GM19467 (cell line): ENCODE measurements around the gene ITGA4.

Experiments
- ATAC-seq: cut with Tn5 transposase; IDR thresholded peaks from one replicate; pipeline ENCODE4 v1.9.1; 2021; ENCODE audit warnings: mild to moderate bottlenecking, moderate library complexity; ENCODE audit not compliant: unreplicated experiment

The ITGA4 gene

GRCh38 chr2:181570833-181571661 is 113.9 kb downstream of the ITGA4 start:
- ATAC-seq, result no peak

DNA sequence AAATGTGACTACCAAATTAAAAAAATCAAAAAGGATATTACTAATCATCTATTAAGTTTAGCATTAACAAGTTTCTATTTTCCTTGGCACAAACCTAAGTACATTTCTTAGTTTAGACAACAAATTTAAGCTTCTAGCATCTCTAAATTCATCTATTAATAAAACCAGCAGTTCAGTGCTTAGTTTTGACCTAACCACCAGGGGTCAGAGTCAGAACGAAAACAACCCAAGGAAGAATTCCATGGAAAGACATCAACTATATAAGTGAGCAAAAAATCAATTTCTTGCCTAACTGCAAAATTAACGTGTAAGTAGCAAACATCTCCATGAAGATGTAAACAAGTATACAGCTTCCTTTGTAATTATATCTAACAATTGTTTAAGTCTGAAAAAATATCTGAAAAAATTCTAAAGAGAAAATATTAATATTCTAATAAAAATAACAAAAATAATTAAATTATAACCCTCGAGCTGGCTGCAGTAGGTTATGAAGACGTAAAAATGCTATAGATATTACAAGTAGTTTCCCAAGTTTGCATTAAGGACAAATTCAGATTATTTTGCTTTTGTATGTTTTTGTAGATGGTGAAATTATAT is 116.1 kb downstream of the ITGA4 start:
- no peak for ATAC-seq

- no peak for ATAC-seq
Observed at GRCh38 chr2:181574321-181574720, 117.1 kb downstream of the ITGA4 start.

DNA sequence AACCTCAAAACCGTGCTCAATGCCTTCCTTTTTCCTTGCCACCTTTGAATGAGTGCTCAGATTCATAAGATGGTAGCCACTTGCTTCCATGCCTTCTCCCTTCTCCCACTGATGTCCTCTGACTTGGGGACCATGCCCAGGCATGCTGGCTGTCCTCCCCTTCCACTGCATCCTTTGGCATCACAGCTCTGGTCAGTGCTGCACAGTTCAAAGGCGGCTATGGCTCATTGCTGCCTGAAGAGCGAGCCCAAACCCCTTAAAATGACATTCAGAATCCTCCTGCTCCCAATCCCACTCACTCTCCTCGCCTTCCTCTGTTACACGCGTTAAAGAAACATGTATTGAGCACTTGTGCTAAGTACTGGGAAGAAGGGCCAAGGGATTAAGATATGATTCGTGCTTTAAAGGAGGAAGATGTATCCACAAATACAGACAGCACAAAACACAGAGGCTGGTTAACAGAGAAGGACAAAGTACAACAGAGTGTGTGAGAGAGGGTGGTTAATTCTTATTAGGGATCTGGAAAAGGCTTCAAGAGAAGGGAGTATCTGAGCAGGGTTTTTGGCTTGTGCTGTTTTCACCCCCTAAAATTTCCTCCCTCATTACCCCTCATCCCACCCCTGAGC is 118.0 kb downstream of the ITGA4 start:
- no peak for ATAC-seq

DNA sequence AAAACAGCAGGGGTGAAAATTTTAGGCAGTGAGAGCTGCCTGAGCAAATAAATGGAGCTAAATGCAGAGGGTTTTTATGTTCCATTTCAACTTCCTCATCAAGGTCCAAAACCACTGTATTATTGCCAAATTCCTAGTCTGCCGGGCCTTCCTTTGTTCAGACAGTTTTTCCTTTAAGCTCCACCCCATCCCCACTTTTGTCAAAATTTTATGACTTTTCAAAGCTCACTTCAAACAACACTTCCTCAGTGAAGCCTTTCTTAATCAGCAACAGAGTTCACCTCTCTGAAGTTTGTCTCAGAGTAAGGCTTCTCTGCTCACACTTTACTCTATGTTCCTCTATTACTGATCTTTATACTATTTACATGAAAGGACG is 118.5 kb downstream of the ITGA4 start:
- no peak for ATAC-seq

DNA sequence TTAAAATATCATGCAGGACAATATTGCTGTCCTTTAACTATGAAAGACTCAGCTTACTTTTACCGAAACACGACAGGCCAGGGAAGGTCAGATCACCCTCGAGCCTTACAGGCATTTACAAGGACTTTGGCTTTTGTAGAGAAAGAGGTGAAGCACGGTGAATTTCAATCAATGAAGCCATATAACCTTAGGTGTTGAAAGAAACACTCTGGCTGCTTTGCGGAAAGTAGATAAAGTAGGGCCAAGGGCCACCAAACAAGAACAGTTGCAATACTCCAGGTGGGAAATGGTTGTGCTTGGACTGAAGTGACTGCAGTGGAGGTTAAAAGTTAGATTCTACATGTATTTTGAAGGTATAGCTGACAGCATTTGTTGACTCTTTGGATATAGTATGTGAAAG is 119.2 kb downstream of the ITGA4 start:
- no peak for ATAC-seq

DNA sequence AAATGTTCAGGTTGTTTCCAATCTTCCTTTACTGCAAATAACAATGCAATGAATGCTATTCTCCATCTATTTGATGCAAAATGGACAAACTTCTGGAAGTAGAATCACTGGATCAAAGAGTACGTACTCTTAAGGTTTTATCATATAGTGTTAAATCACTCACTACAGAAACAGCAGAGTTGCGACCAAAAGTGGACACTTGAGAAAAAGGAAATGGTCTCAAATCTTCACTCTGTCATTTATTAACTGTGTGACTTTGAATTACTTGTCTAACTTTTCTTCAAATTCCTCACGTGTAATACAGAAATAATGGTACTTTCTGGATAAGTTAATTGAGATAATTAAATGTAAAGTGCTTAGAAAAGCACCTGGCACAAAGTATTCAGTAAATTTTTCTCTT is 121.6 kb downstream of the ITGA4 start:
- ATAC-seq, result no peak

GRCh38 chr2:181581534-181581933 is 124.3 kb downstream of the ITGA4 start:
- ATAC-seq, result no peak

- ATAC-seq, result no peak
Observed at GRCh38 chr2:181585732-181586131, 128.5 kb downstream of the ITGA4 start.
